NCI-H226 (cell line): ENCODE data around the gene MCCC1.
"Not testable (repeated sequence)": the region's sequence is repeated elsewhere in the genome, so short reads cannot be mapped to it uniquely, and the experiment has no call there.

Experiments used
- DNase-seq: peaks from one replicate; pipeline ENCODE4 v3.0.0-alpha.2; 2015

MCCC1 gene

DNA sequence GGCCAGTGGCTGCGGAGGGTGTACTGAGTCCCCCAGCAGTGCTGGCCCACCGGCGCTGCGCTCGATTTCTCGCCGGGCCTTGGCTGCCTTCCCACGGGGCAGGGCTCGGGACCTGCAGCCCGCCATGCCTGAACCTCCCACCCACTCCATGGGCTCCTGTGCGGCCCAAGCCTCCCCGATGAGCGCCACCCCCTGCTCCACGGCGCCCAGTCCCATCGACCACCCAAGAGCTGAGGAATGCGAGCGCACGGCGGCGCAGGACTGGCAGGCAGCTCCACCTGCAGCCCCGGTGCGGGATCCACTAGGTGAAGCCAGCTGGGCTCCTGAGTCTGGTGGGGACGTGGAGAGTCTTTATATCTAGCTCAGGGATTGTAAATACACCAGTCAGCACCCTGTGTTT, 1.7 kb upstream of the MCCC1 start:
- DNase-seq = not testable (repeated sequence)

- DNase-seq = no peak
Measured at GRCh38 chr3:183100376-183100775, 1.1 kb upstream of the MCCC1 start.

DNA sequence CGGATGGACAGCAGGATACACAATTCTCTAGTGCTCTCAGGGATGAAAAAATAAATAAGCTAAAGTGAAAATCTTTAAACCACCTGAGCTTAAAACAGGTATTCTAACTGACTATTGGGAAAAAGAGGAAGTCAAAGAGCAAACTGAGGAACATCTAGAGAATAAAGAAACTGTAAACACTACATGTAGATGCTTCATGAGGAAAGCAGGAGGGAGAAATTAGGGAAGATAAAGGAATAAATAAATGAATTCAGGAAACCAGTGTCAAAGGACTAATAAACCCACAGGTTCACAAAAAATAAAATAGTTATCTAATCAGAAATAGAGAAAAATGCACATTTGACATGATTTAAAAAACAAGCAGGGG, 525 bp upstream of the MCCC1 start:
- DNase-seq = no peak

- no peak for DNase-seq
Measured at GRCh38 chr3:183098536-183099025, 715 bp downstream of the MCCC1 start.

- no peak for DNase-seq
Measured at GRCh38 chr3:183094711-183095110, 4.6 kb downstream of the MCCC1 start.

- DNase-seq = no peak
Measured at GRCh38 chr3:183092256-183092655, 7.0 kb downstream of the MCCC1 start.

- no peak for DNase-seq
Measured at GRCh38 chr3:183087184-183087583, 12.1 kb downstream of the MCCC1 start.

DNA sequence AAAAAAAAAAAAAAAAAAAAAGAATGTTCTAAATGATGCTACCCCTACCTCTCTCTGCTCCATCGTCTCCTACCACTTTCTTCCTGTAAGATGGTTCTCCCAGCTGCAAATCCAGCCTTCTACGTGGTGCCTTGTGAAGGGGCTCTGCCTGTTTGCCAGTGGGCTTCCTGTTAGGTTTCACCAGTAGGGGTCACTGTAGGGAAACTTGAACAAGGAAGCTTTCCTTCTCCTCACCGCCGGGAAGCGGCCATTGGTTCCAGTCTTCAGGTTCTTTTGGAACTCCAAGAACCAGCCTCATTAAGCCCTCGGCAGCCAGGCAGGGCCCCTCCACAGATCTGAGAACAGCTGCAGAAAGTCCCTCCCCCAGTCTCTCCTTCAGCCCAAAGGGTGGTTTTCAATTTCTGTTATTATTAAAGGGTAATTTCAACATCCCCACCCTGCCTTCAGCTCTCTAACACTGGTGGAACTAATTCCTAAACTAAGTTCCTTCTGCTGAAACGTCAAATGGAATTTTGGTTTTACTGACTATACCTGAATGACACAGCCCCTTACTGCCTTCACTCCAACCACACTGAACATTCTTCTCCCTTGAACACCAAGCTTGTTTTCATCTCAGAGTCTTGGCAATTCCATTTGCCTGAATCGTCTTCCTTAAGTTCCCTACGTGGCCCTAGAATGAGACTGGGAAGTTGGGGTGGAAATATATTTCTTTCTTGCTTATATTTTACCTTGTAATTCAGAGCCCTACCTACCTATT, 13.5 kb downstream of the MCCC1 start:
- DNase-seq = no peak

DNA sequence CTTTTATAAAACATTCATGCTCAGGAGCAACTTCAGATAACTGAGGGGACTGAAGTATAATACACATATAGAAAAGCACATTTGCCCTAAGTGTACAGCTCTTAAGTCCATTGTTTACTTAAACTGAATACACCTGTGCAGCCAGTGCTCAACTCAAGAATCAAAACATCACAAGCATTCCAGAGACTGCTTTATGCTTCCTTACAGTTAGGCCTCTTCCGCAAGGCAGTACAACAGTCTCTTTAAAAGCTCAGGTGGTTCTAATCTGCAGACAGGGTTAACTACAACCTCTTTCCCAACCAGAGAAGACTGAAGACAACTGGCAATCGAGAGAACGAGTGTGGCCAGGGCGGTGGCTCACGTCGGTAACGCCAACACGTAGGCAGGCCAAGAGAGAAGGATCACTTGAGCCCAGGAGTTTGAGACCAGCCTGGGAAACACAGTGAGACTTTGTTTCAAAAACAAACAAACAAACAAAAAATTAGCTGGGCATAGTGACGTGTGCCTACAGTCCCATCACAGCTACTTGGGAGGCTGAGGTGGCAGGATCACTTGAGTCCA, 16.9 kb downstream of the MCCC1 start:
- no peak for DNase-seq

DNA sequence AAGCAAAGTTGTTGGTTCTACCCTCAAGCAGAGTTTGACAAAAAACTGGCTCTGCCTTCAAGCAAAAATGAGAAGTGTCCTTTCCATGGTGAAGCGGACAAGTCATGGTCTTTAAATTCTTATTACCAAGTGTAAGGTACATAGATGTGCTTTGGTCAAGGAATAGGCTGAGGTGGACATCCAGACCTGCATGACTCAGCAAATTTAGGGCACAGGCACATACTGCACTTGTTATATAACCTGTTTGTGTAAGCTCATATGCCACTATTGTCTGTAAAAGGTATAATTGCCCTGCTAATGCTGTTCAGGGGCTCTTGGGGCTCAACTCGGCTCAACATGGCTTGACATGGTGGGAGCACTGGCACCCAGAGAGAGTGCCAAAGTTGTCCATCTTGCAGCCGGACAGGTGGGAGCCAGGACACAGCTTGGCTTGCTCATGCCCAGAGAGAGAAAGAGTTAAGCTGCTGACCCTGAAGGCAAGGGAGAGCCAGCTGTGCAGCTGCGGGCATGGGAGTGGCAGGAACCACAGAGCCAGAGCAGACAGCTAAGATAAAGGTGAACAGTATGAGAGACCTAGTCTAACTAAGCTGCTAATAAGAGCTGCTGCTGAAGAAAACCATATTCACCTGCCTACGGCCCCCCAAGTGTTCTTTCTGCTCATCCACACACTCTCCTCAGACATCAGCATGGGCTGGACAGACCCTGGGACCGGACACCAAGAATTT, 17.7 kb downstream of the MCCC1 start:
- no peak for DNase-seq

DNA sequence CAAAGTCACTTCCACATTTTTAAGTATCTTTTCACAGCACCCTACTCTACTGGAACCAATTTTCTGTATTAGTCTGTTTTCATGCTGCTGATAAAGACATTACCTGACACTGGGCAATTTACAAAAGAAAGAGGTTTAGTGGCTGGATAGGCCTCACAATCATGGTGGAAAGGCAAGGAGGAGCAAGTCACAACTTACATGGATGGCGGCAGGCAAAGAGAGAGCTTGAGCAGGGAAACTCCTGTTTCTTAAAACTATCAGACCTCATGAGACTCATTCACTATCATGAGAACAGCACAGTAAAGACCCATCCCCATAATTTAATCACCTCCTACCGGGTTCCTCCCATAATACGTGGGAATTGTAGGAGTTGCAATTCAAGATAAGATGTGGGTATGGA, 18.7 kb downstream of the MCCC1 start:
- DNase-seq = no peak

- no peak for DNase-seq
Measured at GRCh38 chr3:183074881-183075280, 24.4 kb downstream of the MCCC1 start.

- DNase-seq = no peak
Measured at GRCh38 chr3:183074261-183074660, 25.0 kb downstream of the MCCC1 start.

DNA sequence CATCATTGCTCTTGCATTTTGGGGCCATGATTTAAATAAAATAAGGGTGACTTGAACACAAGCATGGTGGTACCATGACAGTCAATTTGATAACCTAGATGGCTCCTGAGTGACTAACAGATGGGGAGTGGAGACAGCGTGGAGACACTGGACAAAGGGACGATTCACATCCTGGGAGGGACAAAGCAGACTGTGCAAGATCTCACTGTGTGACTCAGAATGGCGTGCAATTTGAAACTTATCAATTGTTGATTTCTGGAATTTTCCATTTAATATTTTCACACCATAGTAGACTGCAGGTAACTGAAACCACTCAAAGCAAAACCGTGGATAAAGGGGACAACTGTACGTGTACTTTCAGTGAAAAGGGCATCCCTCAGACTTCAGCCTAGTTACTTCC, 25.5 kb downstream of the MCCC1 start:
- DNase-seq = no peak

DNA sequence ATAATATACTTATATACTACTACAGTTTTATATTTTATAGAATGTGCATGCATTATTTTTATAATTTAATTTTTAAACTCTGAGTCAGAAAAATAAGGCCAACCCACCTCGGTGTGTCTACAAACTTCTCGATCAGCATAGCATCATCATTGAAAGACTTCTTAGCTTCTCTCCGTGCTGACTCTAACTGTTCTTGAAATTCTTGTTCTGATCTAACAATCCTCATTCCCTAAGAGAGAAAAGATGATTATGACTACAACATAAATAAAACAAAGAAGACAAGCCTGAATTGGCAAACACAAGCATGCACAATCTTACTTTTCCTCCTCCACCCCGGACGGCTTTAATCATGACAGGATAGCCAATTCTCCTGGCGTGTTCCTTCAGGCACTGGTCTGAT, 28.4 kb downstream of the MCCC1 start:
- DNase-seq = no peak

- DNase-seq = no peak
Measured at GRCh38 chr3:183069086-183069485, 30.2 kb downstream of the MCCC1 start.

DNA sequence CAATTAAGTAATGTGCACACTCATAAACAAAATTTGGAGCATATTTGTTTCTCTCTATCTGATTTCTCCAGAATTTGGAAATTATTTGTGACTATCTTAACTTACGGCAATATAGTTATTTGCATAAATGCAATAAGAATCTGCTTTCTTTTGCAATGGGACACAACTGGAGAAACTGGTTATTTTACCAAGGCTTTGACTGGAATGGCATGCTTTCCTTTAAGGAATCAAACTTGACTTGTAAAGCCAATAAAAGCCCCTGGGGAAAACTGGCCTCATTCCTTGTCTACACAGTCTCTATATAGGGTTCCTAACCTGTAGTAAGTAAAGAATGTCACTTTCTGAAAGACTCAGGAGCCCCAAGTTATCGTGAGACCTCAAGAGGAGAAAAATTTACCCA, 32.4 kb downstream of the MCCC1 start:
- DNase-seq = not testable (repeated sequence)

DNA sequence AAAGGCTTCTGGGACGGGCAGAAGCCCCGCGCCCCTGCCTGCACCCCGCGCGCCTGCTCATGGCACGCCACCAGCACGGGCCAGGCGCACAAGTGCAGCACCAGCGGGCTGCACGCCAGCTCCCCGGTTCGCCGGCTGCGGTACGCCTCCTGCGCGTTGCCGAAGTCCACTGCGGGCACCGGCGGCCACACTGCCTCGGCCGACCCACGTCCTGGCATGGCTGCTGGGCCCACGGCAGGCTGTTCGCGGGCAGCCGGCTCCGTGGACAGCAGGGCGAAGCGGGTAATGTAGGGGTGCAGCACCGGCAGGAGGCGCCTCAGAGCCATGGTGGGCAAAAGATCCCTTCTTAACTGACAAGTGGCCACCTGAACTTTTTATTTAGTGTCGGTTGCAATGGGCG, 34.8 kb downstream of the MCCC1 start:
- no peak for DNase-seq

DNA sequence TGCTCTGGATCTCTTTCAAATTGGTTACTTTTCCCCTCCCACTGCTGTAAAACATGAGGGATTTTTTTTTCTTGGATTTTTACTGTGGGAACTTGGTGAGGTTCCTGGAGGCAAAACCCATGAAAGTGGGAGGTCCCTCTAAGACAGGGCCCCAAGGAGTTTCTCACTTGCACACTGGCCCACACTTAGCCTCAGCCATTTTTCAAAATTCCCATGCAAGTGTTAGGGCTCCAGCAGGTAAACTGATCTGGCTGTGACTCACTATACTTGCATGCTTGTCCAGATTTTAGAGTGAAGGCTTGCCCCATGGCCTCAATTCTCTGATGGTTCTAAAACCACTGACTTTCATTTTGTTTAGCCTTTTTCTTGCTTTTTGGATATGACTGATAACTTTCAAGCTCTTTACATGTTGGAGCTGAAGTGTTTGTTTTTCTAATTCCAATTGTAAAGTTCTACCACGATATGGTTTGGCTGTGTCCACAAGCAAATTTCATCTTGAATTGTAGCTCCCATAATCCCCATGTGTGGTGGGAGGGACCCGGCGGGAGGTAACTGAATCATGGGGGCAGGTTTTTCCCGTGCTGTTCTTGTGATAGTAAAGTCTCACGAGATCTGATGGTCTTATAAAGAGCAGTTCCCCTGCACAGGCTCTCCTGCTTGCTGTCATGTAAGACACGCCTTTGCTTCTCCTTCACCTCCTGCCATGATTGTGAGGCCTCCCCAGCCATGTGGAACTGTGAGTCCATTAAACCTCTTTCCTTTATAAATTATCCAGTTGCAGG, 37.7 kb downstream of the MCCC1 start:
- DNase-seq = no peak

- DNase-seq = no peak
Measured at GRCh38 chr3:183058351-183058750, 40.9 kb downstream of the MCCC1 start.

- no peak for DNase-seq
Measured at GRCh38 chr3:183050706-183051105, 48.6 kb downstream of the MCCC1 start.

GRCh38 chr3:183046883-183047282, 52.4 kb downstream of the MCCC1 start:
- DNase-seq = no peak

- DNase-seq = no peak
Measured at GRCh38 chr3:183044547-183045229, 54.6 kb downstream of the MCCC1 start.
